ENCODE data around the gene STK33.

- TF ChIP-seq, protein P1, sequence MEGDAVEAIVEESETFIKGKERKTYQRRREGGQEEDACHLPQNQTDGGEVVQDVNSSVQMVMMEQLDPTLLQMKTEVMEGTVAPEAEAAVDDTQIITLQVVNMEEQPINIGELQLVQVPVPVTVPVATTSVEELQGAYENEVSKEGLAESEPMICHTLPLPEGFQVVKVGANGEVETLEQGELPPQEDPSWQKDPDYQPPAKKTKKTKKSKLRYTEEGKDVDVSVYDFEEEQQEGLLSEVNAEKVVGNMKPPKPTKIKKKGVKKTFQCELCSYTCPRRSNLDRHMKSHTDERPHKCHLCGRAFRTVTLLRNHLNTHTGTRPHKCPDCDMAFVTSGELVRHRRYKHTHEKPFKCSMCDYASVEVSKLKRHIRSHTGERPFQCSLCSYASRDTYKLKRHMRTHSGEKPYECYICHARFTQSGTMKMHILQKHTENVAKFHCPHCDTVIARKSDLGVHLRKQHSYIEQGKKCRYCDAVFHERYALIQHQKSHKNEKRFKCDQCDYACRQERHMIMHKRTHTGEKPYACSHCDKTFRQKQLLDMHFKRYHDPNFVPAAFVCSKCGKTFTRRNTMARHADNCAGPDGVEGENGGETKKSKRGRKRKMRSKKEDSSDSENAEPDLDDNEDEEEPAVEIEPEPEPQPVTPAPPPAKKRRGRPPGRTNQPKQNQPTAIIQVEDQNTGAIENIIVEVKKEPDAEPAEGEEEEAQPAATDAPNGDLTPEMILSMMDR (IDR thresholded peaks at IDR 0.05; ENCODE audit: low read length), result no peak
- TF ChIP-seq EZH2phosphoT487 (IDR thresholded peaks at IDR 0.05; ENCODE audit: low read length) (no peak), EZH2 (optimal IDR thresholded peaks at IDR 0.05; ENCODE audit: low read depth, low read length) (no peak)
These were observed 7.2 kb downstream of the STK33 start for GRCh38 chr11:8586805-8587204.
